H1 (cell line): ENCODE data around the gene ZMAT5. TPM values are rescaled to one million over a fixed set of nuclear protein-coding genes. Genes with fewer than 3 reads are reported as not detected.

ENCODE experiments used
- CTCF ChIA-PET: fragments of 300-600 bp; sonication (Branson Sonifier 250); formaldehyde crosslinking; loops from one replicate; lab custom pipeline; 2021; ENCODE audit not compliant: partially characterized antibody; lab: Charles Lee
- POLR2A ChIA-PET: fragments of 300-600 bp; sonication (Branson Sonifier 250); formaldehyde crosslinking; loops from one replicate; lab custom pipeline; 2021; ENCODE audit warnings: inconsistent platforms; ENCODE audit not compliant: partially characterized antibody; lab: Charles Lee
- DNase-seq, 2 experiments: peaks; one replicate each; pipeline versions ENCODE4 v3.0.0 to v3.0.0-alpha.2; 2010 to 2022; ENCODE audit warnings: low spot score in 2 of 2, low read depth in 1 of 2, mixed read lengths in 1 of 2
- FAIRE-seq: peaks from 2 replicates; lab custom pipeline; 2011; peaks lifted over from hg19 to GRCh38; lab: Jason Lieb, UNC
- H2AFZ ChIP-seq: 2 replicates; pipeline ENCODE4 v1.8.1; 2012; ENCODE audit warnings: low read length, inconsistent platforms
- H2AK5ac ChIP-seq: 2 replicates; pipeline ENCODE4 v1.6.1; 2013; ENCODE audit warnings: low read depth, low read length
- H2BK120ac ChIP-seq: replicated peaks from 2 replicates; pipeline ENCODE3; 2013; ENCODE audit warnings: low read depth, low read length, inconsistent platforms
- H2BK12ac ChIP-seq: 2 replicates; pipeline ENCODE4 v1.6.1; 2013; ENCODE audit warnings: low read depth, low read length
- H2BK15ac ChIP-seq: 2 replicates; pipeline ENCODE4 v1.6.1; 2013; ENCODE audit warnings: low read length
- H2BK20ac ChIP-seq: 2 replicates; pipeline ENCODE4 v1.6.1; 2013; ENCODE audit warnings: low read length
- H2BK5ac ChIP-seq: 2 replicates; pipeline ENCODE4 v1.6.1; 2013; ENCODE audit warnings: low read depth, low read length
- H3K14ac ChIP-seq: 2 replicates; pipeline ENCODE4 v1.6.1; 2013; ENCODE audit warnings: inconsistent platforms; ENCODE audit not compliant: insufficient read length
- H3K18ac ChIP-seq: 2 replicates; pipeline ENCODE4 v1.6.1; 2013; ENCODE audit warnings: low read length; ENCODE audit errors: extremely low read depth
- H3K23ac ChIP-seq: 2 replicates; pipeline ENCODE4 v1.6.1; 2013; ENCODE audit warnings: inconsistent platforms; ENCODE audit not compliant: insufficient read length
- H3K23me2 ChIP-seq: 2 replicates; pipeline ENCODE4 v1.6.1; 2013; ENCODE audit warnings: low read depth, low read length
- H3K27ac ChIP-seq: 2 replicates; pipeline ENCODE4 v1.6.1; 2011; ENCODE audit warnings: low read depth, low read length, inconsistent platforms
- H3K27me3 ChIP-seq, 4 experiments: replicated peaks in 1 of 4; 1 replicate in 1 of 4; 2 replicates in 3 of 4; pipeline versions ENCODE4 v1.6.1 to v1.8.1; 2011 to 2013; ENCODE audit warnings: low read length in 3 of 4, mild to moderate bottlenecking in 3 of 4, inconsistent platforms in 2 of 4, mixed read lengths in 2 of 4, moderate library complexity in 1 of 4; ENCODE audit not compliant: control insufficient read depth in 3 of 4, insufficient read depth in 3 of 4; ENCODE audit errors: extremely low read depth in 1 of 4
- H3K36me3 ChIP-seq, 4 experiments: 2 replicates each; pipeline versions ENCODE4 v1.6.1 to v1.8.1; 2011 to 2013; ENCODE audit warnings: mild to moderate bottlenecking in 4 of 4, low read length in 3 of 4, moderate library complexity in 2 of 4, control low read depth in 1 of 4, inconsistent platforms in 1 of 4; ENCODE audit not compliant: insufficient read depth in 4 of 4, control insufficient read depth in 2 of 4
- H3K4ac ChIP-seq: replicated peaks from 2 replicates; pipeline ENCODE3; 2013; ENCODE audit warnings: low read length, low read depth, mixed read lengths, inconsistent platforms; ENCODE audit not compliant: insufficient read length
- H3K4me1 ChIP-seq, 4 experiments: replicated peaks in 1 of 4; 1 replicate in 1 of 4; 2 replicates in 3 of 4; pipeline versions ENCODE4 v1.6.1 to v1.8.1; 2011 to 2013; ENCODE audit warnings: low read length in 3 of 4, inconsistent platforms in 2 of 4, mixed read lengths in 1 of 4; ENCODE audit not compliant: insufficient read depth in 4 of 4, control insufficient read depth in 3 of 4
- H3K4me2 ChIP-seq, 2 experiments: 2 replicates each; pipeline versions ENCODE4 v1.6.1 to v1.8.1; 2011 to 2013; ENCODE audit warnings: low read depth in 2 of 2, low read length in 2 of 2, control low read depth in 1 of 2, inconsistent platforms in 1 of 2, mild to moderate bottlenecking in 1 of 2; ENCODE audit not compliant: insufficient read depth in 1 of 2
- H3K4me3 ChIP-seq, 4 experiments: fragments of 200-600, 300-600 bp in 1 of 4; sonication (generic), shearing (Covaris generic), sonication (Bioruptor Twin) in 1 of 4; 2 replicates each; pipeline versions ENCODE4 v1.5.1 to v1.8.1; 2011 to 2016; ENCODE audit warnings: low read length in 4 of 4, low read depth in 3 of 4, control low read depth in 2 of 4, inconsistent platforms in 2 of 4, mild to moderate bottlenecking in 2 of 4, mixed read lengths in 1 of 4, moderate library complexity in 1 of 4; ENCODE audit not compliant: insufficient read depth in 2 of 4; ENCODE audit errors: extremely low read depth in 1 of 4
- H3K56ac ChIP-seq: replicated peaks from 2 replicates; pipeline ENCODE3; 2013; ENCODE audit warnings: low read depth, mild to moderate bottlenecking, mixed read lengths, low read length, inconsistent platforms; ENCODE audit not compliant: insufficient read length
- H3K79me1 ChIP-seq: 2 replicates; pipeline ENCODE4 v1.6.1; 2013; ENCODE audit warnings: low read depth, low read length, control low read depth
- H3K79me2 ChIP-seq, 2 experiments: 2 replicates each; pipeline versions ENCODE4 v1.6.1 to v1.8.1; 2012 to 2013; ENCODE audit warnings: low read length in 2 of 2, mild to moderate bottlenecking in 2 of 2, inconsistent platforms in 1 of 2; ENCODE audit not compliant: insufficient read depth in 2 of 2, control insufficient read depth in 1 of 2
- H3K9ac ChIP-seq, 4 experiments: replicated peaks in 1 of 4; 1 replicate in 1 of 4; 2 replicates in 3 of 4; pipeline versions ENCODE4 v1.6.1 to v1.8.1; 2011 to 2013; ENCODE audit warnings: low read depth in 3 of 4, low read length in 3 of 4, control low read depth in 2 of 4, mild to moderate bottlenecking in 2 of 4, moderate library complexity in 2 of 4, inconsistent platforms in 1 of 4; ENCODE audit errors: extremely low read depth in 1 of 4
- H3K9me3 ChIP-seq, 2 experiments: 2 replicates each; pipeline versions ENCODE4 v1.6.1 to v1.8.1; 2012 to 2013; ENCODE audit warnings: mild to moderate bottlenecking in 2 of 2, moderate library complexity in 2 of 2, control low read depth in 1 of 2, inconsistent platforms in 1 of 2, low read depth in 1 of 2, low read length in 1 of 2, mixed read lengths in 1 of 2; ENCODE audit not compliant: insufficient read depth in 2 of 2
- H4K20me1 ChIP-seq, 2 experiments: replicated peaks in 1 of 2; 2 replicates each; pipeline versions ENCODE3 to v1.8.1; 2011 to 2013; ENCODE audit warnings: inconsistent platforms in 2 of 2, low read length in 2 of 2, mild to moderate bottlenecking in 1 of 2; ENCODE audit not compliant: insufficient read depth in 2 of 2, control insufficient read depth in 1 of 2
- H4K5ac ChIP-seq: 2 replicates; pipeline ENCODE4 v1.6.1; 2013; ENCODE audit warnings: low read length, low read depth, mixed read lengths, inconsistent platforms; ENCODE audit not compliant: insufficient read length
- H4K8ac ChIP-seq: 2 replicates; pipeline ENCODE4 v1.8.0; 2013; ENCODE audit warnings: mild to moderate bottlenecking, moderate library complexity, low read length, inconsistent platforms; ENCODE audit not compliant: insufficient read depth; ENCODE audit errors: extremely low read depth
- H4K91ac ChIP-seq: replicated peaks from 2 replicates; pipeline ENCODE3; 2013; ENCODE audit warnings: low read length, mixed read lengths, inconsistent platforms; ENCODE audit not compliant: insufficient read length
- E2F6 ChIP-seq: IDR thresholded peaks from 2 replicates; pipeline ENCODE4 v1.6.1; 2012; ENCODE audit warnings: inconsistent platforms
- GABPA ChIP-seq: IDR thresholded peaks from 2 replicates; pipeline ENCODE4 v1.6.1; 2011; ENCODE audit warnings: mild to moderate bottlenecking, low read length, moderate library complexity, borderline replicate concordance; ENCODE audit not compliant: insufficient read depth
- KDM4A ChIP-seq: IDR thresholded peaks from one replicate; pipeline ENCODE4 v1.7.1; 2012; ENCODE audit warnings: low read depth, mild to moderate bottlenecking, moderate library complexity, low read length, inconsistent platforms; ENCODE audit not compliant: severe bottlenecking
- MAX ChIP-seq: IDR thresholded peaks from 2 replicates; pipeline ENCODE4 v1.6.1; 2012; ENCODE audit warnings: inconsistent platforms
- RNF2 ChIP-seq: fragments of 200-900, 300-1000 bp; sonication (generic); IDR thresholded peaks from 2 replicates; pipeline ENCODE4 v1.7.1; 2016; ENCODE audit warnings: borderline replicate concordance, low read depth, mild to moderate bottlenecking, antibody characterized with exemption, low read length; ENCODE audit not compliant: poor library complexity, severe bottlenecking; ENCODE audit errors: missing control alignments
- SIX5 ChIP-seq: IDR thresholded peaks from 2 replicates; pipeline ENCODE4 v1.6.1; 2011; ENCODE audit warnings: mild to moderate bottlenecking, low read depth, low read length
- SP2 ChIP-seq: IDR thresholded peaks from 2 replicates; pipeline ENCODE4 v1.6.1; 2012; ENCODE audit warnings: mild to moderate bottlenecking, low read length, inconsistent platforms
- TAF7 ChIP-seq: optimal IDR thresholded peaks from 2 replicates; pipeline ENCODE3; 2011; ENCODE audit warnings: low read depth, mild to moderate bottlenecking, inconsistent platforms, low read length, moderate library complexity, borderline replicate concordance
- WGBS, 2 experiments: shearing (Covaris generic) in 1 of 2; methylation state at CpG; one replicate each; pipeline versions ENCODE4 v1.1.6 to v1.1.7; 2013 to 2015; ENCODE audit warnings: low lambda C conversion rate in 2 of 2, mixed read lengths in 2 of 2, inconsistent platforms in 1 of 2, low coverage in 1 of 2, missing lambda C conversion rate in 1 of 2; ENCODE audit not compliant: insufficient replicate concordance in 2 of 2, insufficient coverage in 1 of 2, insufficient read length in 1 of 2; ENCODE audit errors: extremely low coverage in 1 of 2, missing lambda C conversion rate in 1 of 2; 5-methylcytosine and 5-hydroxymethylcytosine counted together
- polyA plus RNA-seq, 7 experiments: library from polyadenylated mRNA; depleted of rRNA in 3 of 7; stranded (reverse) in 5 of 7; unstranded in 2 of 7; fragments of >200 nt in 5 of 7; fragments of 200-250 nt in 2 of 7; gene quantifications; 1 replicate in 5 of 7; 2 replicates in 1 of 7; 4 replicates in 1 of 7; pipeline versions ENCODE4 v1.2.1 to v1.2.3, GENCODE V29; 2011 to 2013; ENCODE audit warnings: missing spikeins in 2 of 7, mixed read lengths in 2 of 7
- total RNA-seq: library from RNA; stranded (reverse); fragmentation: NEBNext Ultra II Directional; extraction: Animal tissue kit (Norgen Biotek cat#: 25700); gene quantifications from 2 replicates; pipeline ENCODE4 v1.2.1, GENCODE V29; 2021

The ZMAT5 gene
- total and polyA plus RNA-seq, 2 of the 8 experiments (the other 6 are each of a cell fraction or from before 2014, with no cell fraction given): 14.0 to 38.3 TPM

- H2BK12ac ChIP-seq: no peak overlapping the region
- H2BK20ac ChIP-seq: no peak overlapping the region
- H4K20me1 ChIP-seq: peaks cover 0 to 1% of the 10 kb centered on the region in 2 experiments
- no peaks in the 10 kb centered on the region for H3K79me2 ChIP-seq
- no peak overlapping the region for H4K5ac ChIP-seq
- H3K9me3 ChIP-seq: no peaks in the 10 kb centered on the region
- no peak overlapping the region for H2AFZ ChIP-seq
- POLR2A ChIA-PET: interaction anchor here (1.0 kb wide), 1 partner anchor 60 kb away, joined by 4 read pairs; no protein-coding TSS in a partner anchor
- H3K18ac ChIP-seq: no peak overlapping the region
- no peak overlapping the region for H2AK5ac ChIP-seq
- H3K4me3 ChIP-seq: no peak overlapping the region
- FAIRE-seq (no peak), DNase-seq (no peak)
- no peak overlapping the region for H3K4me2 ChIP-seq
- CTCF ChIA-PET: interaction anchor here (1.3 to 2.4 kb wide), 5 partner anchors 9 to 335 kb away, joined by 3 to 9 read pairs (median 5); no protein-coding TSS in a partner anchor
- no peak overlapping the region for H3K14ac ChIP-seq
- no peak overlapping the region; the same call in 1 of the 2 replicates for H4K8ac ChIP-seq
- no peaks in the 10 kb centered on the region for H3K79me1 ChIP-seq
- H4K91ac ChIP-seq: no peak overlapping the region
- H3K56ac ChIP-seq: no peak overlapping the region
- 80% methylated on average over 14 of the region's 16 CpGs; no CpG with 5 or more reads in 1 of the 2 experiments for WGBS, 2 experiments
- no peaks in the 10 kb centered on the region for H3K27me3 ChIP-seq
- no peak overlapping the region for H3K9ac ChIP-seq
- H3K36me3 ChIP-seq: no peaks in the 10 kb centered on the region
- no peak overlapping the region for H2BK5ac ChIP-seq
- no peak overlapping the region for H3K23ac ChIP-seq
- H3K4me1 ChIP-seq: peaks cover 0 to 2% (median 0%) of the 10 kb centered on the region in 4 experiments; a peak in 2 of 7 replicates
- no peaks in the 10 kb centered on the region for H3K23me2 ChIP-seq
- H3K4ac ChIP-seq: no peak overlapping the region
- H2BK15ac ChIP-seq: no peak overlapping the region
- no peak overlapping the region for H2BK120ac ChIP-seq
- no peak overlapping the region for H3K27ac ChIP-seq
- TF ChIP-seq SIX5: no peak
- TF ChIP-seq GABPA: no peak
- no peak for TF ChIP-seq MAX
- TF ChIP-seq SP2: no peak
- no peak for TF ChIP-seq TAF7
- no peak for TF ChIP-seq KDM4A
- no peak for TF ChIP-seq E2F6
- no peak for TF ChIP-seq RNF2
These were observed 12.8 kb downstream of the ZMAT5 start for GRCh38 chr22:29753808-29754657.
